Left colon (tissue), 2 donors: ENCODE measurements around the gene FRMD3. TPM values are rescaled to one million over a fixed set of nuclear protein-coding genes. Genes with fewer than 3 reads are reported as not detected.

ENCODE experiments used
- ATAC-seq: fragments of 200-7000 bp; cut with Tn5 transposase; one replicate; pipeline ENCODE4 v1.9.1; 2020; ENCODE audit warnings: mild to moderate bottlenecking, moderate library complexity
- DNase-seq, 2 donors: peaks; one replicate each; pipeline ENCODE4 v3.0.0-alpha.2; 2020
- intact Hi-C, 2 donors: fragments of 100-400 bp; cut with DNase I in 1 of 2; cut with micrococcal nuclease in 1 of 2; formaldehyde crosslinking; loops; one replicate each; pipeline versions ENCODE4 v1.11.2 to v1.14.0; 2022; cut with DNase I, micrococcal nuclease
- total RNA-seq, 2 donors: library from RNA; stranded (reverse); fragmentation: NEBNext Ultra II Directional; extraction: Animal tissue kit (Norgen Biotek cat#: 25700); gene quantifications; one replicate each; pipeline ENCODE4 v1.2.1, GENCODE V29; 2021
- donor health status: DM: no; HTN: no; CAD: no.
- donor health status: DM: yes; HTN: yes; CAD: no.

The FRMD3 gene
- total RNA-seq, 2 donors from 2014 or later = 23.8 to 32.4 TPM

DNA sequence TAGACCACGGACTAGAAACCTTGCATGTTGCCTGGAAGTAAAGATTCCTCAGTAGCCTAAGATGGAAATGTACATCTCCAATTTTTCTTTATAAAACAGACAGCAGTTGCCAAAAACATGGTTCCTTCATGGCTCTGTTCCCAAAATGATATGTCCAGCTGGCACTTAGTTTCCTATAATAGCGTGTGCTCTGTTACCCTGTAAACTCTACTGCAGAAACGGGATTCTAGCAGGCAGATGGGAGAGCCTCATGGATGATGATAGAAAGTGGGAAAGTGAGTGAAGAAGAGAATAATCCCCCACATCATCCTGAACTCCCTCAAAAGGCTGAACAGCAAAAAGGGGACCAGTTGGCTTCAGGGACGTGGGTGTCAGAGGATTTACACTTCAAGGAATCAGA, 118.2 kb downstream of the FRMD3 start:
- no peak for DNase-seq
- no peak for ATAC-seq
- intact Hi-C loops = no loop called here

DNA sequence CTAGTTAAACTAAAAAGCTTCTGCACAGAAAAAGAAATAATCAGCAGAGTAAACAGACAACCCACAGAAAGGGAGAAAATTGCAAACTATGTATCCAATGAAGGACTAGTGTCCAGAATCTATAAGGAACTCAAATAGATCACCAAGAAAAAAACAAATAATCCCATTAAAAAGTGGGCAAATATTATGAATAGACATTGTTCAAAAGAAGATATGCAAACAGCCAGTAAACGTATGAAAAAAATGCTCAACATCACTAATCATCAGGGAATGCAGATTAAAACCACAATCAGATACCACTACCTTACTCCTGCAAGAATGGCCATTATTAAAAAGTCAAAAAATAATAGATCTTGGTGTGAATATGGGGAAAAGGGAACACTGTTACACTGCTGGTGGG, 119.9 kb downstream of the FRMD3 start:
- intact Hi-C loops = no loop called here
- no peak for ATAC-seq
- no peak for DNase-seq

DNA sequence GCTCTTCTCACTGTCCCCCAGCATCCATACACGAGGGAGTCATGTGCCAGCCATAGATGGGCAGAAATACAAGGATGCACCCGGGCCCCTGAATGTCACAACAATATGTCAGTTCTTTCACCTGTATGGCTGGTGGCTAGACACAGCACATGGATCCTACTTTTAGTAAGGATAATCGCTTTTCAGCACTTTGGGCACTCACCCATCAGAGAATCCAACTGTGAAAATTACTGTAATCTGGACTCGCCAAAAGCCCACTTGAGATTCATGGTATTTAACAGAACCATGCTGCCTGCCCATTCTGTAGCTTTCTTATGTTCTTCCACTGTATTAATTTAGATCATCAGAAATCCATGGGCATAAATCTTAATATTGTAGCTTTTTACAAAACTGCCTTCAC, 124.8 kb downstream of the FRMD3 start:
- intact Hi-C loops = no loop called here
- no peak for DNase-seq
- no peak for ATAC-seq

GRCh38 chr9:83410701-83411100, 127.5 kb downstream of the FRMD3 start:
- ATAC-seq (no peak), DNase-seq (no peak)
- intact Hi-C loops = no loop called here

DNA sequence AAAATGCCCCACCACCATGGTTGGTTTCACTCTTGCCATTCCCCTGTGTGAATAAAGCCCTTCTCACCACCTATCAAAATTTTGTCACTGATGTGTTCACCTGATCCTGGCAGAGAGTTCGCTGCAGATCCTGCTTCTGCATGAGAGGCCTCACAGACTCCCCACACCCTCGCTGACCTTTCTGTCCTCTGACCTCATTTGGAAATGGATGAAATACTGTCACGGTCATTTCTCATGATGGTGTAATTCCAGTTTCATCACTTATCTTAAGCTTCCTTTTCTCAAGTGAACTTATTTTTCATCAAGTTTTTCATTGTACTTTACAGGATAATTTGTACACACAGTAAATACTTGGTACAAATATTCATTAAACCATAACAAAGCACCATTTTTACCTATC, 131.3 kb downstream of the FRMD3 start:
- ATAC-seq = no peak
- intact Hi-C loops = no loop called here
- DNase-seq = no peak

DNA sequence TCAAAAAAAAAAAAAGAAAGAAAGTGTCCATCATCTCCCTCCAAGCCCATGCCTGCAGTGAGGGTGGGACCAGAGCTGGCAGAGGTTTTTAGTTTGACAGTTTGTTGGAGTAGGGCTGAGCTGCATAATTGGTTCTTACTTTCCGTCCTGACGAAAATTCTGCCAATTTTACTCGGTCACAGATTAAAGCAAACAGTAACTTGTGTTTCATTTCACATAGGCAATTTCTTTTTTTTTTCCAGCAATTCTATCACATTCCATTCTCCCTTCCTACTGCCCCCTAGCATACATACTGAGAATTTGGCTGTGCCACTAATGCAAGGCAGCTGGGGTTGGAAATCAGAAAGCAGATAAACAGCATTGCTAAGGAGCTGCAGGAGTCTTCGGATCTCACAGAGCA, 132.4 kb downstream of the FRMD3 start:
- ATAC-seq = no peak
- intact Hi-C loops = no loop called here

GRCh38 chr9:83403527-83404238, 134.5 kb downstream of the FRMD3 start:
- no peak for ATAC-seq

More for the DNA sequence above, 132.4 kb downstream of the FRMD3 start:
- no peak for DNase-seq

DNA sequence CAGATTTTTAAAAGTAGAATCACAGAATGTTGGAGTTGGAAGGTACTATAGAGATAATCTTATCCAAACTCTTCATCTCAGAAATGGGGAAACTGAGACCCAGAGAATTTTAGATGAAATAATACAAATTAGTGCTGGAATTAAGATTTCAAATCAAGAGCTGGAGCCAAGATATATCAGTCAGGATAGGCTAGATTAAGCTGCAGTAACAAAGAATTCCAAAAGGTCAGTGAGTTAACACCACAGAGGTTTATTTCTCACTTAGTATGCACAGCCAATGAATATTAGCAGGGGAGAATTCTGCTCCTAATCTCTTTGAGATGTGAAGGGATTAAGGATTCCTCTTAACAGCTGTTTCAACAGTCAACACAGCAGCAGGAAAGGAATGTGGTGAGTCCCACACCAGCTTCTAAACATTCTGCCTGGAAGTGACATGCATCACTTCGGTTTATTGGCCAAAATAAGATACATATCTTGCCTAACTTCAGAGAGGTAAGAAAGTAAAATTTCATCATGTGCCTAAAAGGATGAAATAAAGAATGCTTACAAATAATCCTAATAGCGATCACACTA, 136.8 kb downstream of the FRMD3 start:
- ATAC-seq = no peak
- no peak for DNase-seq
- intact Hi-C loops = no loop called here

More at GRCh38 chr9:83403527-83404238, 134.5 kb downstream of the FRMD3 start:
- intact Hi-C loops = no loop called here
- DNase-seq = no peak

- intact Hi-C loops = no loop called here
- DNase-seq = no peak
- ATAC-seq = no peak
Measured at GRCh38 chr9:83396813-83397212, 141.4 kb downstream of the FRMD3 start.

- no peak for DNase-seq
- ATAC-seq = no peak
- intact Hi-C loops = no loop called here
Measured at GRCh38 chr9:83396342-83396741, 141.9 kb downstream of the FRMD3 start.

- DNase-seq = no peak
- ATAC-seq = peak; percentile 86
- intact Hi-C loops = no loop called here
Measured at GRCh38 chr9:83392228-83392627, 146.0 kb downstream of the FRMD3 start.

GRCh38 chr9:83388346-83388745, 149.9 kb downstream of the FRMD3 start:
- intact Hi-C loops = no loop called here
- DNase-seq = no peak
- ATAC-seq = no peak

DNA sequence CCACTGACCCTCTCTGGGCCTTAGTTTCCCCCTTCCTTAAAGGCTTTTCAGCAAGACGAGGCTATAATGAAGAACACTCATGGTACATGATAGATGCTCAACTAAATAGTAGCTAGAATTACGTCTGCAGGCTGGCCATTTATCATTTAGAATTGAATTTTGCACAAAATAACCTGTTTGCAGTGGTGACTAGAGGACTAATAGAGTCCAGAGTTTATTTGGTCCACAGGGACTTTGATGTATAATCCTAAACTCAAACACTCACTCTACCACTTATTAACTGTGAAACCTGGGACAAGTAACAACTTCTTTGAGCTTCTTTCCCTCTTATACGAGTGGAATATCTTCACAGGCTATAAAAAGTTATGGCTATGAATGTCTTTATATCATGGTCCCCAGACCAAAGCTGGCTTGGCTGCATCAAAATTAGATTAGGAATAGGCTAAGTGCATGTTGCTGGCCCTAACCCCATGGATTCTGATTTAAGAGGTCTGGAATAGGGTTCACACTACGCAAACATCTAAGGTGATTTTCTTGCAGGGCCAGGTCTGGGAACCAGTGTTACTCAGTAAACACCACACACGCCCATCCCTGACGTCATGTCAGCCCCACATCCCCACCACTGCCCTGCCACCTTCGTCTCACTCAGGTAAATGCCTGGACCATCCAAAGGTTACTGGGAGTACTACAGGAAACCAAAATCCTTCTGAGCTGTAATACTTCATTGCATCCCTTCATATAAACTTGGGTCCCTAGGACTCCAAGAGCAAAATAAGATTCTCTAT, 150.6 kb downstream of the FRMD3 start:
- no peak for ATAC-seq
- DNase-seq = no peak
- intact Hi-C loops = no loop called here

DNA sequence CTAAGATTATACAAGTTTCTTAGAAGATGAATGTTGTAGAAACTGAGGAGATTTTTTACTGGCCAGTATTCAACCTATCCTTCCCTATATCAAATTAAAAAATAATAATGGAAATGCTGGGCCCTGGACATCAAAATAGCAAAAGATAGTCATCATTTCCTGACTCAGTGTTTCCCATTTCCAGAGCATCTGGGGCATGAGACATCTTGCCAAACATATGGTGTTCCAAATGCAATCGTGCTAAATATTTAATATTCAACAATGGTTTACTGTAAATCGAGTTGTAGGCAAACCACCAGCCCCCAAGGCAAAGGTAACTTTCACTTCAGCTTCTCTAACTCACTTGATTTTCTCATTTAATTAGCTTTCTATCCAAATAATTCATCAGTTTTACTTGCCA, 152.9 kb downstream of the FRMD3 start:
- DNase-seq = no peak
- no peak for ATAC-seq
- intact Hi-C loops = no loop called here

- ATAC-seq (no peak), DNase-seq (no peak)
- intact Hi-C loops = no loop called here
Measured at GRCh38 chr9:83384214-83384613, 154.0 kb downstream of the FRMD3 start.

DNA sequence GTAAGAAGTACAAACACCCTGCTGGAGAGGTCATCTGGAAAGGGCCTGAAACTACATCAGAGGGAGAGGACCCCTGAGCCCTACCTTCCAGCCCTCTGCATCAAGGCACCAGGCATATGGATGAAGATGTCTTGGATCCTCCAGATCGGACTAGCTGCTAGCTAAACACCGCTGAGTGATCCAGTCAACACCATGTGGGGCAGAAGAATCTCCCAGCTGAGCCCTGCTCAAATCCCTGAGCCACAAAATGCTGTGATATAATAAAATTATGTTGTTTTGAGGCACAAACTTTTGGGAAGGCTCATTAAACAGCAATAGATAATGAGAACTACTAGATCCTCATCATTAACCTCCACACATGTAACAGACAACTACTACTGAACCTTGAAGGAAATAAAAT, 155.2 kb downstream of the FRMD3 start:
- ATAC-seq (no peak), DNase-seq (no peak)
- intact Hi-C loops = no loop called here

DNA sequence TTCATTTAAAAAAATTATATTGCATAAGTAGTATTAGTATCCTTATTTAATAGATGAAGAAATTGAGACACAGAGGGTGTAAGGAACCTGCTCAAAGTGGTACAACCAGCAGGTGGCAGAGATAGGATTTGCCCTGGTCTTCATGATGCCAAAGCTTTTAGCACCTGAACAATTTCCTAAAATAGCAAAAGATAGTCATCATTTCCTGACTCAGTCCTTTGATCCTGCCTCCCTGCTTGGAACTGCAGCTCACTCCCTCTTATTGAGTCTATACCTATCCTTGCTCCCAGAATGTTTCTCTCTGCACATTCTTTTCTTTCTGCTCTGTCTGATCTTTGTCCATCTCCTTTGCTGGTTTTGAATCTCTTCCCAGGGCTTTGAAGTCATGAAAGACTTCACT, 155.8 kb downstream of the FRMD3 start:
- DNase-seq (no peak), ATAC-seq (no peak)
- intact Hi-C loops = no loop called here

DNA sequence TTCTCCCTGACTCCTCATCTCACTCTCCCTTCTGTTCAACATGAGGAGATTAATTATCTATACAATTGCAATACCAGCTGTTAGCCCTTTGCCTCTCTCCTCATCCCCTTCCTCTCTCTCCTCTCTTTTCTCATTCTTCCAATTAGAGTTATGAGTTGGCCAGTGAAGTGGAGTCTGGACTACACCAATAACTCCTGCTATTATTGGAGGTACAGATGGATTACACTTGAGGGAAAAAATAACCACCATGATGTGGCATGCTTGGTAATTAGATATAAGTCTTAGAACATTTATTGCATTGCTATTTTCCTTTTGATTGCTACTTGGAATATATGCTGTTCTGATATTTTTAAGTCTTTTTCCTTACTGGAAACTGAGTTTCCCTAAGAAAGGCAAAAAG, 159.2 kb downstream of the FRMD3 start:
- DNase-seq (no peak), ATAC-seq (no peak)
- intact Hi-C loops = no loop called here

- intact Hi-C loops = no loop called here
- ATAC-seq = no peak
- DNase-seq = no peak
Measured at GRCh38 chr9:83372957-83373356, 165.2 kb downstream of the FRMD3 start.

DNA sequence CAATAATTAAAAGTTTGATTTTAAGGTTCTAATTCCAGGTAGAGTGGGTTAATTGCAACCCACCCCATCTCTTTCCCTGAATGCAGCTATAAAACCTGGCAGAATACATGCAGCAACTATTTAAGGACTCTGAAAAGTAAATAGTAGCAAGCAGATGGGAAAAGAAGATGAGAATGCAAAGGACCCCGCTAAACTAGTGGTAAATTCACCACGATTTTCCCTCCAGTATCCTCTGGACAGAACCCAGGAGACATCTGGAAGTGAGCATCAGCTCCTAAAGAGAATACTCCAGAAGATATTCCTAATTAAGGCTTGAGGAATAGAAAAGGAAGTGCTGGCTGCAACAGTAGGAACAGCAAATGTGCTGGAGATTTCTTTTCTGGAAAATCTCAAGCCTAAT, 170.9 kb downstream of the FRMD3 start:
- intact Hi-C loops = no loop called here
- DNase-seq (no peak), ATAC-seq (no peak)
